Measurements from ENCODE around the gene ENAH.
"Not testable (repeated sequence)": the region's sequence is repeated elsewhere in the genome, so short reads cannot be mapped to it uniquely, and the experiment has no call there.

Gene ENAH

DNA sequence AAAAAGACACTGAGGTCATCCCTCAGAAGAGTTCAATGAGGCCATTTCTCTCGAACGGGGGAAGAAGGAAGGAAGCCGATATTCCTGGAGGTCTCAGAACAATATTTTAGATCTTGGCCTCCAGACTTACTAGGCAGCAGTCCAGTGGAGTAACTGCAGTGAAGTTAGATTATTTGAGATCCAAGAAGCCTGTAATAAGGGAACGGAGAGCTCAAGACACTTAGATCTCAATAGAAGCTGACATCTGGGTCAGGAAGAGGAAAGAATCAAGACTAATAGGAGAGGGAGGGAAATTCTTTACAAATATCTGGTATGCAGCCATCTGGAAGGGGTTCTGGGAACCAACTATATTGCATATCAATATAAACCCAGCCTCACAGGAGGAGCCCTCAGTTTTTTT is 13.6 kb upstream of the ENAH start:
- Mint-ChIP-seq H3K36me3 (ENCODE audit: insufficient read depth) (no peaks in the 10 kb centered on the region), H3K9me3 (no peaks in the 10 kb centered on the region), H3K27me3 (peaks cover 12 to 14% of the 10 kb centered on the region in 2 donors), H3K4me1 (ENCODE audit: low read depth in 2 of 2) (no peaks in the 10 kb centered on the region), H3K27ac (no peak overlapping the region), H3K4me3 (no peak overlapping the region)
- no peak for ATAC-seq (replicated peaks)
- no peak for DNase-seq

DNA sequence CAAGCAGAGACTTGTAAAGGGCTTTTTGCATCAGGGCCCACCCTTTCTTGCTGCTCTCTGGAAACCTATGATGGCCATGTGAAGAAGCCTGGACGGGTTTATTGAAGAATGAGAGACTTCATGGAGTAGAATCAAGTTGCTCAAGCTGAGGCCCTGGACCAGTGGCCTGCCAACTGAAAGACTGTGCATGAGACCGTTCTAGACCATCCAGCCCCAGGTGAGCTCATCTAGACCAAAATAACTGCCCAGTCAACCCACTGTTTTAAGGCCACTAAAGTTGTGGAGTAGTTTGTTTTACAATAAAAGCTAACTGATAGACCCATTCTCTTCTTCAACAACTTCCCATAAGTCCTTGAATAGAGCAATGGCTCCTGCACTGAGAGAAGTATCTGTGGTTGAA is 11.8 kb upstream of the ENAH start:
- Mint-ChIP-seq H3K4me1 (ENCODE audit: low read depth in 2 of 2) (no peaks in the 10 kb centered on the region), H3K27ac (no peak overlapping the region), H3K27me3 (no peaks in the 10 kb centered on the region), H3K9me3 (no peaks in the 10 kb centered on the region), H3K36me3 (ENCODE audit: insufficient read depth) (no peaks in the 10 kb centered on the region), H3K4me3 (no peak overlapping the region)
- DNase-seq (no peak), ATAC-seq (replicated peaks) (no peak)

DNA sequence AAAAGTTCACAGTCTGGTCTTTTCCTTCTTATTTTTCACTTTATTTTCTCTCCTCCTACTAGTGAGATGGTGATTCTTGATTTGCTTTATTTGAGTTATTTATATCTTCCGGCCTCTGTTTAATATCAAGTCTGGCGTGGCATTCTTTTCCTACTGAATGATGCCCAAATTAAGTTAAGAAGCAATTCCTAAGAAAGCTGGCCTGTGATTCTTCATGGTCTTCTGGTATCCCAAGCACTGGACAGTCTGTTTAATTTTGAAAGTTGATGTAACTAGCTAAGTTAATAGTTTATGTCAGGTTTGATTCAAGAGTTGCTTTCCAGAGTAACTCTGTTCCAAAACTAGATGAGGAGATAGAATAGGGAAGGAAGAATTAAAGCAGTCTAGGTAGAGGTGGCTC is 9.2 kb upstream of the ENAH start:
- Mint-ChIP-seq H3K4me3 (no peak overlapping the region), H3K27me3 (no peaks in the 10 kb centered on the region), H3K4me1 (ENCODE audit: low read depth in 2 of 2) (no peaks in the 10 kb centered on the region), H3K36me3 (ENCODE audit: insufficient read depth) (peaks cover 6% of the 10 kb centered on the region), H3K27ac (no peak overlapping the region), H3K9me3 (no peaks in the 10 kb centered on the region)
- no peak for ATAC-seq (replicated peaks)
- DNase-seq, result no peak

DNA sequence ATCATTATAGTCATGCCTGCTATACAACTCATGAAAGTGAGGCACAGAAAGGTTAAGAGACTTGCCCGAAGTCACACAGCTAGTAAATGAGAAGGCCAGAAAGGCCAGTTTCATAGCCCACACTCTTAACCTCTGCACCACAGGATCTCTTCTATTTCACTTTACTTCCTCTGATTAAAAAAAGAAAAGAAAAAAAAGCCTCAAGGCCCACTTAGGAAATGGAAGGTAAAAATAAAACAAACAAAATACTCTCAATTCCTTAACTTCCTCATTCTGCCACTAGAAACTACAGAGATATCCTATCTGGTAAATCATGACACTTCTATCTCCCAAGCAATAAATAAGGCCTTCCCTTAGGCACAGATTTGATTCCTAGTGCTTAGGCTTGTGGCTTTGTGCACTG is 7.6 kb upstream of the ENAH start:
- Mint-ChIP-seq H3K36me3 (ENCODE audit: insufficient read depth) (peaks cover 6% of the 10 kb centered on the region), H3K27ac (no peak overlapping the region), H3K27me3 (no peaks in the 10 kb centered on the region), H3K4me3 (no peak overlapping the region), H3K4me1 (ENCODE audit: low read depth in 2 of 2) (no peaks in the 10 kb centered on the region), H3K9me3 (no peaks in the 10 kb centered on the region)
- ATAC-seq (replicated peaks) (no peak), DNase-seq (no peak)

DNA sequence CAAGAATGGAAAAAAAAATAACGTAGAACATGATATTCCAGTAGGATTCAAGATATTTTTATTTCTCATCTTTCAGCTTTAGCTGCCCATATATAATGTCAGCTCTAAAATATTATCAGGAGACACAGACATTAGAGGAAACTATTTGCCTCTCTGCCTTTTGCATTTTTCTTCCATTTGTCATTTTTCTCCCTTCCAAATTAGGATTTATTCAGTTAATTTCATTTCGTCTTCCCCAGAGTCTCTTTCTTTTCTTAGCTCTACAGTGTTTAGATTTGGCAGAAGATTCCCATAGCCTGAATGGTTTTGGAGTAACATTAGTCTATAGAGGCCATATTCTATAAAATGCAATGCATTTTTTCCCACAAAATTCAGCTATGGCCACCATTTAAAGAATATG is 5.1 kb upstream of the ENAH start:
- H3K4me3 Mint-ChIP-seq, result no peak overlapping the region
- H3K4me1 Mint-ChIP-seq (ENCODE audit: low read depth in 2 of 2), result peaks cover 4% of the 10 kb centered on the region in 2 donors
- DNase-seq (no peak), ATAC-seq (replicated peaks) (no peak)
- no peaks in the 10 kb centered on the region for H3K9me3 Mint-ChIP-seq
- H3K36me3 Mint-ChIP-seq (ENCODE audit: insufficient read depth), result peaks cover 6% of the 10 kb centered on the region
- no peak overlapping the region for H3K27ac Mint-ChIP-seq
- H3K27me3 Mint-ChIP-seq, result no peaks in the 10 kb centered on the region

DNA sequence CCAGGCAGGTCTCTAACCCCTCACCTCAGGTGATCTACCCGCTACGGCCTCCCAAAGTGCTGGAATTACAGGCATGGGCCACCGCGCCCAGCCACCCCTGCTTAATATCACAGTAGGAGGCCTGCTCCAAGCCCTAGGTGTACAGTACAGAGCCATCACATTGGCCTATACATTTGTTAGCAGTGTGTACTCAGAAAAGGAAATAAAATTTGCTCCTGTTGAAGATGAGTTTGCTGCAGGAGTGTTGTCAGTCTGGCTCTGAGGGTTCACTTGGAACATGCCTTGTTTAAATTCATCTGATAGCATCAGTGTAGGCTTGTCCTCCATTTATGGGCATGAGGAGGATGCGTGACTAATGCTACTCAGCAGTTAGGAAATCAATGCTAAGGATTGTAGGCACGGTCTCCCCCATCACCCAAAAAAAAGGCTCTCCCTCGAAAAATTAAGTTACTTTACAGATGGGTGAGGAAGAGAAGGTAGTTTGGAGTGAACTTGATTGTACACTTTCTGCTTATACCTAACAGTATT is 4.6 kb upstream of the ENAH start:
- Mint-ChIP-seq H3K27ac (no peak overlapping the region), H3K27me3 (peaks cover 0 to under 1% of the 10 kb centered on the region in 2 donors), H3K9me3 (no peaks in the 10 kb centered on the region), H3K4me3 (no peak overlapping the region), H3K4me1 (ENCODE audit: low read depth in 2 of 2) (peaks cover 4% of the 10 kb centered on the region in 2 donors), H3K36me3 (ENCODE audit: insufficient read depth) (peaks cover 6% of the 10 kb centered on the region)
- DNase-seq, result no peak
- no peak for ATAC-seq (replicated peaks)

DNA sequence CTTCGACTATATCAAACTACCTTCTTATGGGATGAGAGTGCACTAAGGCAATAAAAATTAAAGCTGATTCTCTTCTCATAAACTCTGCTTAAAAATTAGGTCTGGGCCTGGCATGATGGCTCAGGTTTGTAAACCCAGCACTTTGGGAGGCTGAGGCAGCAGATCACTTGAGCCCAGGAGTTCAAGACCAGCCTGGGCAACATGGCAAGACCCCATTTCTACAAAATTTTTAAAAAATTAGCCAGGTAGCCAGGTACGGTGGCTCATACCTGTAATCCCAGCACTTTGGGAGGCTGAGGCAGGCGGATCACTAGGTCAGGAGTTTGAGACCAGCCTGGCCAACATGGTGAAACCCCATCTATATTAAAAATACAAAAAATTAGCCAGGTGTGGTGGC is 3.3 kb upstream of the ENAH start:
- not testable (repeated sequence) for ATAC-seq (replicated peaks); H3K4me3 Mint-ChIP-seq; H3K9me3 Mint-ChIP-seq; DNase-seq; H3K27ac Mint-ChIP-seq; H3K36me3 Mint-ChIP-seq (ENCODE audit: insufficient read depth)
- peaks cover 8 to 13% of the 10 kb centered on the region in 2 donors for H3K4me1 Mint-ChIP-seq (ENCODE audit: low read depth in 2 of 2)
- H3K27me3 Mint-ChIP-seq, result peaks cover 11 to 13% of the 10 kb centered on the region in 2 donors

DNA sequence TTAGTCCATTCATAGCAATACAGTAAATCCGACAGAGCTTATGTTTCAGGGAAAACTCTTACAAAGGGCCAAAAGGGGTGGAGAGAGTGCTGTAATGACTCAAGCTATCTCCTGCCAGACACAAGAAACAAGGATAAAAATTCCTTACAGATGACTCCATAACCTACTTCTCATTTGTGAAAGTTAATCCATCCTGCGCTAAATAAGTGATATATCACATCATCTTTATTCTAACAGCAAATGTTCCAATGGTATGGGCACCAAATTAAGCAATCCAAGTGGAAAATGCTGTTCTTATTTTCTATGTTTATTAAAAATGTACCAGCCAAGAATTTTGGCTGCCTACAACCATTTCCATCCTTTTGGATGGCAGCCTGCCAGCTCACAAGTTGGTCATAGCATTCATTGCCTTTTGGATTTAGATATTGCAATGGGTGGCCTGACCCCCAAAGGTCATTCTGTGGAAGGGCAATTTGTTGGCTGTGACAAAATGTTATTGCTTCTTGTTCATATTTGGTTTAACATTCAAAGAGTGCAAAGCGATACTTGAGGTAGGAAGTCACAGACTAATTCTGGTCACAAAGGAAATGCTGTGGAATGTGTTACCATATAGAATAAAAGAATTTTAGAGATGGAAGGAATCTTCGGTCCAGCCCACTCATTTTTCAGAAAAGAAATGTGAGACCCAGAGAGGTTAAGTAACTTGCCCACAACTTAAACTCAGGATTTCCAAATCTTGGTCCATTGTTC is 2.8 kb upstream of the ENAH start:
- no peak overlapping the region for H3K4me3 Mint-ChIP-seq
- H3K4me1 Mint-ChIP-seq (ENCODE audit: low read depth in 2 of 2), result peaks cover 8 to 13% of the 10 kb centered on the region in 2 donors
- no peaks in the 10 kb centered on the region for H3K9me3 Mint-ChIP-seq
- no peak overlapping the region for H3K27ac Mint-ChIP-seq
- peaks cover 17 to 19% of the 10 kb centered on the region in 2 donors for H3K27me3 Mint-ChIP-seq
- H3K36me3 Mint-ChIP-seq (ENCODE audit: insufficient read depth), result peaks cover 6% of the 10 kb centered on the region
- no peak for ATAC-seq (replicated peaks)
- DNase-seq, result no peak

DNA sequence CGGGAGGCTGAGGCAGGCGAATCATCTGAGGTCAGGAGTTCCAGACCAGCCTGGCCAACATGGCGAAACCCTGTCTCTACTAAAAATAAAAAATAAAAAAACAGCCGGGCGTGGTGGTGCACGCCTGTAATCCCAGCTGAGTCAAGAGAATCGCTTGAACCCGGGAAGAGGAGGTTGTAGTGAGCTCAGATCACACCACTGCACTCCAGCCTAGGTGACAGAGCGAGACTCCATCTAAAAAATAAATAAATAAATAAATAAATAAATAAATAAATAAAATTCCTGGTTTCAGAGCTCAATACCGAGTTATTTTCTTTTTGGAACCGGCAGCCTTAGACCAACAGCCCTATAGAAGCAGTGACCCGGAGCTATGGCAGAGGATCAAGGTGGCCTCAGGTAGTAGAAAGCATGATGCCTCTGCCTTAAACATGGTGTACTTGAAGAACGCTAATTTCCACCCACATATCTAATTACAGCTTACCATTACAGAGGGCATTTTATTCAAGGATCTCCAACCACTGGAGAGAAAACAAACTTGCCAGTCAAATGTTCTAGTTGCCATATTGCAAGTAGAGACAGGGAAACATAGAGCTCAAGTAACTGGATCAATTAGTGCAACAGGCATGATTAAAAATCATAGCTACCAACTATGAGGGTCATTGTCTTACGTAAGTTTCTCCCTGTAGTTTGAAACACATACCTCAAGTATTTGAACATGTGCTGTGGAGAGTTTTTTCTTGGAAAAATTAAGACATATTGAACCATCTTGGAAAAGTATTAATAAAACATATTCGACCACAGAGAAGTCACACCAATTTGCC is 2.0 kb upstream of the ENAH start:
- Mint-ChIP-seq H3K9me3 (no peaks in the 10 kb centered on the region), H3K27me3 (peaks cover 22 to 27% of the 10 kb centered on the region in 2 donors), H3K4me1 (ENCODE audit: low read depth in 2 of 2) (peaks cover 8 to 13% of the 10 kb centered on the region in 2 donors), H3K27ac (no peak overlapping the region), H3K36me3 (ENCODE audit: insufficient read depth) (peaks cover 6% of the 10 kb centered on the region), H3K4me3 (peak overlapping the region; percentile 64 to 65)
- ATAC-seq (replicated peaks) (no peak), DNase-seq (no peak)

DNA sequence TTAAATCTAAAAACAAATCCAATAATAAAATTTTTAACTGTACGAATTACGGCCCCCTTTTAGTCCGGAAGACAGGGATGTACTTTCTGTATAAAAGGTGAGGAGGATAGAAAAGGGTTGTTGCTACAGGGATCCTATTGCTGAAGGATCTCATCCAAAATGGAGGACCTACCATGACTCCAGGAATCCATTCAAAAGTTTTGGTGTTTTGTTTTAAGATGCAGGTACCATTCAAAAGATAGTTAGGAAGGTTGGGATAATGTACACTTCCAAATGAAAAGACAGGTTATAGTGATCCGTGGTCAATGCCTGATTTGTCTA is 1.3 kb upstream of the ENAH start:
- Mint-ChIP-seq H3K4me1 (ENCODE audit: low read depth in 2 of 2) (peaks cover 8 to 13% of the 10 kb centered on the region in 2 donors), H3K4me3 (peak overlapping the region; percentile 64 to 65), H3K27me3 (peaks cover 29 to 31% of the 10 kb centered on the region in 2 donors), H3K9me3 (no peaks in the 10 kb centered on the region), H3K36me3 (ENCODE audit: insufficient read depth) (peaks cover 6% of the 10 kb centered on the region), H3K27ac (peak overlapping the region in 1 of 2 donors; percentile 3)
- DNase-seq (no peak), ATAC-seq (replicated peaks) (no peak)

DNA sequence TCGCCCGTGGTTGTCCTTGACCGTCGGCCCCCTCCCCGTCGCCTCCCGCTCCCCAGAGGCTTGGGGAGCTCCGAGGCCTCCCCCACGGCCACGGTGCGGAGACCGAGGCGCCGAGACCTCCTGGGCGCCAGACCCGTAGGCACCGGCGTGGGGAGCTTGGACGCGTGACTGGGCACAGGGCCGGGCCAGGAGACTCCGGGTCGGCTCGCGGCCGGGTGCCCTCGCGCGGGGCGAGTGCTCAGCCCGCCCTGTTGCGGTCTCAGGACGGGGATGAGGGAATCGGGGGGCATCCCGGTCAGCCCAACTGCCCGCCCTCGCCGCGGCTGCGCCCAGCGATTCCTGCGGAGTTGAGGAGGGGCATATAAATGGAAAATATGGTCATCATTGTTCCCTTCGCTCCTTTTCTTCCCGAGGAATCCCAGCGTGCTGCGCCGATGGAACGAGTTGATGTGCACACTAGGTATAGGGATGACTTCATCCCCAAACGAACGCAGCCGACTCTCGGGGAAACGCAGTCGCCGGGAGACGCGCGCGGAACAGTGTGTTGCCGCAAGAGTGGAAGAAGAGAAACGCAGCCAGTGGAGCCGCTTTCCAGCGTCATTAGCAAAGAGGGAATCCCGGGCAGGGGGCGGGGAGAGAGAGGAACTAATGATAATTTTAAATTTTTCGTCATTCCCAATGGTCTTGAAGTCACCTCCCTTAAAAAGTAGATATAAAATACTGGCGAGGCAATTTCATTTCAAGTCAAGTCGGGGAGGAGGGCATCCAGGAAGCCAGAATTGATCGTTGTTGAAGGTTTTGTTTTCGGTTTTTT is 747 bp upstream of the ENAH start:
- peak; percentile 43 for ATAC-seq (replicated peaks)
- peaks cover 3% of the 10 kb centered on the region for H3K36me3 Mint-ChIP-seq (ENCODE audit: insufficient read depth)
- H3K4me1 Mint-ChIP-seq (ENCODE audit: low read depth in 2 of 2), result peaks cover 8 to 13% of the 10 kb centered on the region in 2 donors
- H3K4me3 Mint-ChIP-seq, result peak overlapping the region; percentile 64 to 65
- peak in 1 of 3 experiments; percentile 6 for DNase-seq
- H3K27me3 Mint-ChIP-seq, result peaks cover 31 to 33% of the 10 kb centered on the region in 2 donors
- peak overlapping the region in 1 of 2 donors; percentile 3 for H3K27ac Mint-ChIP-seq
- H3K9me3 Mint-ChIP-seq, result no peaks in the 10 kb centered on the region

DNA sequence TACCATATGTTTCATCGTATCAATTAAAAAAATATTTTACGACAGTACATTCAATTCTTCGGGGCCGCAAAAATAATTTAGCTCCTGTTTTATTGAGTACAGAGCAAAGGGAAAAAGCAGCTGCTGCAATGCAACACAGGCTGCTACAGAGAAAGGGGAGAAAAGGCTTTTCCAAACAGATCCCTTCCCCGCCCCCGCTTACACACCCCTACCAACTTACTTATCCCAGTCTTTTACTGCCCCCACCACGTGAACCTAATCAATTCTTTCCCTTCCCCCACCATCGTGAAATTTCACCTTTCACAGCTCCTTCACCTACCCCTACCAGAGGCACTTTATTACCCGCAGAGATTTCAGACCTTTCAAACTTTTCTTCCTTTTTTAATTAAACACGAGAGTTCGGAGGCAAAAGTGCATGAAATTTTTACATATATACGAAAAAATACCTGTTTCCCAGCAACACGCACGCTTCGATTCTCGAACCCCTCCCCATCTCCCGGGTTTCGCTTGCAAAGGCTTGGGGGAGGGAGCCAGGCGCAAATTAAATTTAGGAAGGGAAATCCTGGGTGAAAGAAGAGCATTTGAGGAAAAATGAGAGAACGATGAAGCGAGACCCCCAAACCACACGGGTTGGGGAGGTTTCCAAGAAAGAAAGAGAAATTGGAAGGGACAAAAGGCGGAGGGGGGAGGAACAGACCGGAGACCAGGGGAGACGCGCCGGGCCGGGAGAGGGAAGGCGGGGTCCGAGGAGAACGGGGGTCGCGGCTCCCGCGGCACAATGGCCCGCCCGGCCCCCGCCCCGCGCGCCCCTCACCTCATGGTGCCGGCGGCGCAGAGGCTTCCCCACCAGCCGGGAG is 823 bp downstream of the ENAH start:
- ATAC-seq (replicated peaks) (no peak), DNase-seq (no peak)
- Mint-ChIP-seq H3K4me3 (peak overlapping the region; percentile 86 to 92), H3K27me3 (peaks cover 41 to 45% of the 10 kb centered on the region in 2 donors), H3K36me3 (ENCODE audit: insufficient read depth) (no peaks in the 10 kb centered on the region), H3K9me3 (no peaks in the 10 kb centered on the region), H3K27ac (peak overlapping the region; percentile 42 to 75), H3K4me1 (ENCODE audit: low read depth in 2 of 2) (peaks cover 8 to 13% of the 10 kb centered on the region in 2 donors)

Data from effector memory CD8-positive, alpha-beta T cell (primary cell).